Measurements from ENCODE around the gene WDR86.

The WDR86 gene

DNA sequence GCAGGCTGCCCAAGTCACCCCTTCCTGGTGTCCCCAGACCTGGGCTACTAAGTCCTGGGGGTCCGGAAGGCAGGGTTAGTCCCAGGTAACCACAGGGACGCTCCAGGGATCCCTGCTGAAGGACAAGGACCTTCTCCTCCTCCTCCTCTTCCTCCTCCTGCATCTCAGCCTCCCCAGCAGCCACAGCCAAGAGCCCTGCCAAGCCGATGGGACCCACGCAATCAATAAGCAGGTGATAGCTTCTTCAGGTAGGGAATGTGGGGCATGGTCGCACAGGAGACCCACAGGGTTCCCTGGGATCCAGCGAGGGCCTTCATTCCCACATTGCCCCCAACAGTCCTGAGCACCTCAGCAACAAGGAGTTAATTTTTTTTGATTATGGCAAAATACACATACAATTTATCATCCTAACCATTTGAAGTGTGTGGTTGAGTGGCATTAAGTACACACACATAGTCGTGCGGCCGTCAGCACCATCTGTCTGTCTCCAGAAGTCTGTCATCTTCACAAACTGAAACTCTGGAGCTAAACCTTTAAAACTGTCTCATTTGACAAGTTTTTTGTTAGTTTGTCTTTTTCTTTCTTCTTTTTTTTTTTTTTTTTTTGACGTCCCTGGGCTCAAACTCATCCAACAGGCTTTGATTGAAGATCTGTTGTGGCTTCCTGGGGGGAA, 18.0 kb upstream of the WDR86 start:
- DNase-seq: no peak

DNA sequence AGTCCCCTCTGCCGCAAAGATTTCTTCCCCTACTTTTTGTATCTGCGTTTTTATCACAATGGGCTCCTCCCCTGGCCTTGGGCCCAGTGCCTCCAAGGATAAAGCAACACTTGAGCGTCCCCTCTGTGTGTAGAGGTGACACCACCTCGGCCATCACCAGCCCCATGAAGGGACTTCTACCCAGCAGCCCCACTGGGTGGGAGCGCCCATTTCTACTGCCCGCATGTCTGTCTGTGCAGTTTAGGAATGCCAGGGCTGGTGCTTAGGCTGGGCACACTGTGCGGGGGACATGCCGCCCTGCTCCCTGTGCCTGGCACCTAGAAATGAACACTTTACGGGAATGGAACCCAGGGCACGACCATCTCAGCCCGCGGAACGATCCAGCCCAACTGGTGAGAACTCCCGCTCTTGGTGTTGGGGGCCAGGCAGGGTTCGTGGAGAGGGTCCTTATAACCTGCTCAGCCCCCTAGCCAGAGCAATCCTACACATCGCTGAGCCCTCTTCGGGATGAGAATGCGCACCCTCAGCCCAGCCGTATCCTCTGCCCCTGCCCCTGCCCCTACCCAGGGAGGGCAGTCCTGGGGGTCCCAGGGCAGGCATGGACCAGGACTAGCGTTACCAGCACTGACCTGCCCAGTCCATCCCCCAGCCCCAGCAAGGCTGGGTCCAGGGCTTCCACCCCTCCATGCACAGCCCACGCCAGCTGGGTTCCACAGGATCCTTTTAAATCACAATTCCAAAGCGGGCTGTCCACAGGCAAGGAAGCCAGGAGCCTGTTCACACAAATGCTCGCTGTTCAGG, 17.3 kb upstream of the WDR86 start:
- DNase-seq: no peak

DNA sequence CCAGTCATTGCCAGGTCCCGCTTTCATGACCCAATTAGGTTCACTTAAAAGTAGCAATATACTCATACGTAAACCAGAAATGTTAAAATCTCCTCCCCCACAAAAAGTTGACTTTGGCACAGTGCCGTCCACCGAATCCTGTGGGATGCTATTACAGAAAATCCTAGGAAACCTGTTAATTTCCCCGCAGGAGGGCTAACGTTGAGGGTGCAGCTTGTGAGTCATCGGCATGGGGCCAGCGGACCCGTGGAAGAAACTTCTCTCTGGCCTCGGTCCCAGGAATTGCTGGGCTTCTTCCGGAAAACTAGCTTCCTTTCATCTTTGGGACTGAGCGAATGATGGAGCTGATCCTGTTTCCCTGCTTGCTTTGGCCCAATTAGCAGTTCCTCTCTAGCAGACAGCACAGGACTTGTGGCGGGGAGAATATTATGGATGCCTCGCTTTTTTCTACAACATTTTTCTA, 16.6 kb upstream of the WDR86 start:
- no peak for DNase-seq

DNA sequence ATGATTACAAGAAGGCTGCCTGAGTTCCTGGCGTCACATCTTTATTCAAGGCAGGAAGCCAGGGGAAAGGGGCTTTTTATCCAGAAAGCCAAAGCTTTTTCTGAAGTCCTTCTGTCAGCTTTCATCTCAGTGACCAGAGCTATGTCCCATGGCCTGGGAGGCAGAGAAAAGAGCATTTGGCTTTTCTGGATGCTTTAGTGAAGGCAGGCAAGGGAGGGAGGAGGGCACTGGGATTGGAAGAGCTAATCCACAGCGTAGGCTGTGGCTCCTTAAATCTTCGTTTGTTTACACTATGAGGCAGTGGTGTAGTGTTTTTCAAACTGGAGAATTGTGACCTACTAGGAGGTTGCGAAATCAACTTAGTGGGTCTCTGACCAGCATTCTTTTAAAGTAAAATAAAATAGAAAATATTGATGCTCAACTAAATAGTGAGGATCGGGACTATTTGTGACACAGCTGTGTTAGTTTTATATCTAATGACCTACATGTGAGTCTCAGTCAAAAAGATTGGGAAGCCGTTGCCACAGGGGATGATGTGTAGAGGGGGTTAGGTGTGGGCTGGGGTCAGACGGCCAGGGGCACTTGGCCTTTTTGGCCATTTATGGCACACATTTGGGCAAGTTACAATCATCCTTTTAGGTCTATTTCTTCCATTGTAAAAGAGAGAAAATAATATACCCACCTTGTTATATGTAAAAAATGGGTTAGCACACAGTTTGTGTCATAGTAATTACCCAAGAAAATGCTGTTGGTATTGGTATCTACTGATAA, 16.0 kb upstream of the WDR86 start:
- DNase-seq: no peak

DNA sequence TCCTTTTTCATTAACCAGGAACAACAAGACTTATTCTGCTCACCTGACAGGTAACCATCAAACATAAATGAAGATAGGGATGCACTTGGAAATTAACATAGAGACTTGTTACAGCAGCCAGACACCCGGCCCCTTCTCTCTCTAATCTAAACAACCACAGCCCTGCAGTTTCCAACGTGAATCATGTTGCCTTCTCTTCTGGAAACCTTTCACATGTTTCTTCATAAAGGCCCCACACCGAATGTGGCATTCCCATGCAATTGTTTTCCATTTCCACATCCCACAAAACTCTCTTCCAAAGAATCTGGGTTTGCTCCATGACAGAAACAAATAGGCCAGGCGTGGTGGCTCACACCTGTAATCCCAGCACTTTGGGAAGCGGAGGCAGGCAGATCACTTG, 15.0 kb upstream of the WDR86 start:
- no peak for DNase-seq

DNA sequence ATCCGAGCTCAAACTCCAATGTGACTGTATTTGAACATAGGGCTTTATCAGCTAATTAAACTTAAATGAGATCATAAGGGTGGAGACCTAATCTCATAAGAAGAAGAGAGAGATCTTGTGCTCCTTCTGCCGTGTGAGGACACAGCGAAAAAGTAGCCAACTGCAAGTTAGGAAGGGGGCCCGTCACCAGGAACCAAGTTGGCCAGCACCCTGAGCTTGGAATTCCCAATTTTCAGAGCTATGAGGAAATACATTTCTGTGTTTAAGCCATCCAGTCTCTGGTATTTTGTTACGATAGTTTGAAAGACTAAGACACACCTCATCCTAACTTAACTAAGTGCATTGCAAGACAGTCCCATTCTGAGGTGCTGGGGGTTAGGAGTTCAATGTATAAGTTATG, 14.1 kb upstream of the WDR86 start:
- DNase-seq: no peak

DNA sequence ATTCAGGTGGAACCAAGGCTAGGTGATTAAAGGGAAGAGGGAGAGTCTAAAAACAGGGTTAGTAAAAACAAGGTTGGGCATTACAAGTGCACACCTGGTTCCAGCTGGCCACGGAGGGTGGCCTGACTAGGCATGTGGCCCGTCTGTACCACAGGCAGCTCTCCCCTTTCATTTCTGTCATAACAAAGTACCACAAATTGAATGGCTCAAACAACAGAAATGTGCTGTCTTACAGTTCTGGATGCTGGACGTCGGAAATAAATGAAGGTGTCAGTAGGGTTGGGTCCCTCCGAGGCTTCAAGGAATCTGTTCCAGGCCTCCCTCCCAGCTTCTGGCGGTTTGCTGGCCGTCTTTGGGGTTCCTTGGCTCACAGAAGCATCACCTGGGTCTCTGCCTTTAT, 13.4 kb upstream of the WDR86 start:
- no peak for DNase-seq

DNA sequence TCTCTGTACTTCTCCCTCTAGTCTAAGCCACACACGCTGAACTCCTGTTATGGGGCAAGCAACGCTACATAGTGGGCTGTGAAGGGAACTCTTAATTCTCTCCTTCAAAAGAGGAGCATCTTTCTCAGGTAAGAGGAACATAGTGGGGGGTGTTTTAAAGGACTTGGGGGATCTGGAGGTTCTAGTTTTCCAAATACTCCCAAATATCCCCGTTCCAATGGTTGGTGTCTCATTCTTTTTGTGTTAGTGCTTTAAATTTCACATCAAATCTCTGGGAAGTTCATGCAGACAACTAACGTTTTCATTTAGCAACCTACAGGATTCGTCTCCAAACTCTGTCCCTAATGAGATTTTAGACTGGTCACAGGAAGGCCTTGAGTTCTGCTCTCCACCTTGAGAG, 12.4 kb upstream of the WDR86 start:
- DNase-seq: no peak

DNA sequence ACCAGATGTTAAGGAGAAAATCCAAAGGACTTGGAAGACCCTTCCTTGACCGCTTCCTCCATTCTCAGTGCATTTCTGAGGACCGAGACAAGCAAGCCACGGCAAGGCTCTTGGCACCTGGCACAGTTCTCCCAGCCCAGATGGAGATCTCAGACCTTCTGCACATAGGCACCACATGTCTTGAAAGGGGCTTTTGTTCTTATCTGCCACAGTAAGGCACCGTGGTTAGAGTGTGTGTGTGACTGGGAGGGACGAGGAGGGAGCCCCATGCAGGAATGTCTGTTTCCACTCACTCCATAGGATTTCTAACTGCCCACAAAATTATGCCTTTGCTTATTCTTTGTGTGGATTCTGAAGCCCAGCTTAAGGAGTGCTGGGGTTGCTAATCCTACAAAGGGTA, 10.3 kb upstream of the WDR86 start:
- no peak for DNase-seq

DNA sequence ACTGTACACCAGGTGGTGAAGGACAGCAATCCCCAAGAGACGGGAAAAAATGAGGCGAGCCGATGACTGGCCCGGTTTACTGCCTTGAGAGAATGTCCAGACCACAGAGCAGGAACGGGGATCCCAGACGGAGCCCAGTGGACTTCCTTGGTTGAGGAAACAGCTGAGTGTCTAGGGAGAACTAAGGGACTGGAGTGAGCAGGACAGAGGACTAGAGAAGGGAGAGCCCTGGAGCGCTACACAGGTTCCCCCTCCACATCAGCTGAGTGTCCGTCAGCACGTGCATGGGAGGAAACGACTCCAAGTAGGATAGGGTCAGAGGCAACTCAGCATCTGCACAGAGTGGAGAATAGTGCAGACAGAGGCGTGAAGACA, 7.1 kb upstream of the WDR86 start:
- no peak for DNase-seq

DNA sequence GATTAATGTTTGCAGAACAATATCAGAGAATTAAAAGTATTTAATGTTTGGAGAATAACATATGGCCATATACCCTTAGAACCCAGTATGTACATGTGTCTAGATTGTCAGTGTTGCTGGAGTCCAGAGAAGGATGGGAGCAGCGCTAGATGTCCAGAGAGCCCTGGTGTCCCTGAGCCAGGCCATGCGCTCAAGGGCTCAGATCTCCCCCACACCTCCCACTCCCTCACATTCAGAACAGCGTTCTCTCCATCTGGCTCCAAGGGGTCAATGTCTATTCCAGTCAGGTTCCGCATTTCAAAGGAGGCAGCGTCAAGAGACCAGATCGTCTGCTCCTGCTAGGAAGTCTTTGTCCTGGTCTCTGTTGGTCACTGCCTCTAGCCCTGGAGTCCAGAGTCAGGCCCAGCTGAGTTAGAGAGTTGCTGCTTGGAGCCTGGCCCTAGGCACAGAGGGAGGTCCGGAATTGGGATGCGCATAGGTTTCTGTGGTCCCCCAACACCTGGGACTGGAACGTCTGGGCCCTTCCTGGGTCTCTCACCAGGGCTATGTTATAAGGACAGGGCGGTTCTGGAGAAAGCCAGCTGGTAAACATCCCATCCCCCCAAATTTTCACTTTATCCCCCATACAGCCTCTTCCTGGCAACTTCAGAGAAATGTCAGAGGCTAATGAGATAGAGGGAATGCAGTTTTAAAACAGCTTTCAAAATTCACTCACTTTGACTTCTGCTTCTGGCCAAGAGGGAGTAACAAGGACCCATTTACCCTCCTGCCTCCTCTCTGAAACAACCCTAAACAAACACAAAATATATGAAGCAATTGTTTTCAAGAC, 6.5 kb upstream of the WDR86 start:
- DNase-seq: no peak

DNA sequence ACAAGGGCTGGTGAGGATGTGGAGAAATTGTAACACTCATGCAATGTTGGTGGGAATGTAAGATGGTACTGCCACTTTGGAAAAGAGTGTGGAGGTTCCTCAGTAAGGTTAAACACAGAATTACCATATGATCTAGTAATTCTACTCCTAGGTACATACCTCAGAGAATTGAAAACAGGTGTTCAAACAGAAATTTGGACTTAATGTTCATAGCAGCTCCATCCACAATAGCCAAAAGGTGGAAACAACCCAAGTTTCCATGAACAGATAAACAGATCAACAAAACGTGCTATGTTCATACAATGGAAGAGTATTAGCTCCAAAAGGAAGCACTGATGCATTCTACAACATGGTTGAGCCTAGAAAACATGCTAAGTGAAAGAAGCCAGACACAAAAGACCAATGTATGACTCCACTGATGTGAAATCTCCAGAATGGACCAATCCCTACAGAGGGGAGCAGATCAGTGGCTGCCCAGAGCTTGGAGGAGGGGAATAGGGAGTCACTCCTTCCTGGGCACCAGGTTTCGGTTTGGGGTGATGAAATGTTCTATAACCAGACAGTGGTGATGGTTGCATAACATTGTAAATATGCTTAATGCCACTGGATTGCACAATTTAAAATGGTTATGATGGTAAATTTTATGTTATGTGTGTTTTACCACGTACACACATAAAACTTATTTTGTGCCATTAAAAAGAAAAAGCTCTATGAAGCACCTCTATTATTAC, 5.7 kb upstream of the WDR86 start:
- DNase-seq: no peak

DNA sequence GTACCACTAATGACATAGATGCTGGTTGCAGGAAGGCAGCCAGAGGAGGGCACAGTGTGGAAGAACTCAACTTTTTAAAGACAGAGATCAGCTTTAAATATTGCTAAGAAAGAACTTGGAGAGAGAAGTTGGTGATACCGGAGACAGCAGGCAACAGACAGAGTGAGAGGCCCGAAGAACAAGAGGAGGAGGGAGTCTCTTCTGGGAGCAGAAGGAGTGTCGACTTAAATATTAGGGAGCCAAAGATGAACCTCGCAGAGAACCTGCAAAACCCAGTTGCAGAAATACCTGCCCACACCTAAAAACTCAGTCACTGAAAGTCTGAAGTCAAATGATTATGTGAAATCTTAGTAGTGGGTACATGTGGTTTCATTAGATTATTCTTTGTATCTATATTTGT, 3.4 kb upstream of the WDR86 start:
- DNase-seq: no peak

DNA sequence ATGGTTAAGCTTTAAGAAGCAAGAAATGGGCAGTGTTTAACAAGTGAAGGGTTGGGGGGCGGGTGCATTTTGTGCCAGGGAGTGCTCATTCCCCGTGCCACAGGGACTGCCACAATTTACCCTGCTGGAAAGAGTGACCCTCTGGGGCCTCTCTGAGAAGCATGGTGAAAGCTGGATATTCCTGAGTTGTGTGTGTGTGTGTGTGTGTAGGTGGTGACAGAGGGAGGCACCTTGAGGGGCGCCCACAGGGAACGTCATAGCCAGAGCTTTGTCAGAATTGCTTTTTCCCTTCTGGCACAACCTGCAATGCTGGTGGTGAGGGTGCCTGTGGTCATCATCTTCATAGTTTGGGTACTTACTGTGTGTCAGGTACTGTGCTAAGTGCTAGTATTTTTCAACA, 2.5 kb upstream of the WDR86 start:
- DNase-seq: no peak

DNA sequence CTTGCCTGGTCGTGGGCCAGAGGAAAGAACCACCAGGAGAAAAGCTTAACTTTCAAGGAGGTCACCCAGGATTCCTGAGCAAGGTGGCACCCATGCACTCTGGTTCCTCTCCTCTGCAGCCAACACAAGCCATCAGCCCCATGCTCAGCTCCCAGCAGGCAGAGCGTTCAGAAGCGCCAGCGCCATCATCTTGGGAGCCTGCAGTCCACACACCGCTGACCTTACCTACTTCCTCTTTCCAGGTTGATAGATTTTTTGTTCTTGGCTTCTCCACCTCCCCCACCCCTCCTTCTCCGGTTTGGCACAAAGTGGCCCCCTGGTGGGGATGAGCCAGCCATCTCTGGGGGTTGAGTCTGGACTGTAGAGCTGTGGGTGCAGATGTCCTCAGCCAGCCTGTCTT, 1.7 kb upstream of the WDR86 start:
- no peak for DNase-seq

DNA sequence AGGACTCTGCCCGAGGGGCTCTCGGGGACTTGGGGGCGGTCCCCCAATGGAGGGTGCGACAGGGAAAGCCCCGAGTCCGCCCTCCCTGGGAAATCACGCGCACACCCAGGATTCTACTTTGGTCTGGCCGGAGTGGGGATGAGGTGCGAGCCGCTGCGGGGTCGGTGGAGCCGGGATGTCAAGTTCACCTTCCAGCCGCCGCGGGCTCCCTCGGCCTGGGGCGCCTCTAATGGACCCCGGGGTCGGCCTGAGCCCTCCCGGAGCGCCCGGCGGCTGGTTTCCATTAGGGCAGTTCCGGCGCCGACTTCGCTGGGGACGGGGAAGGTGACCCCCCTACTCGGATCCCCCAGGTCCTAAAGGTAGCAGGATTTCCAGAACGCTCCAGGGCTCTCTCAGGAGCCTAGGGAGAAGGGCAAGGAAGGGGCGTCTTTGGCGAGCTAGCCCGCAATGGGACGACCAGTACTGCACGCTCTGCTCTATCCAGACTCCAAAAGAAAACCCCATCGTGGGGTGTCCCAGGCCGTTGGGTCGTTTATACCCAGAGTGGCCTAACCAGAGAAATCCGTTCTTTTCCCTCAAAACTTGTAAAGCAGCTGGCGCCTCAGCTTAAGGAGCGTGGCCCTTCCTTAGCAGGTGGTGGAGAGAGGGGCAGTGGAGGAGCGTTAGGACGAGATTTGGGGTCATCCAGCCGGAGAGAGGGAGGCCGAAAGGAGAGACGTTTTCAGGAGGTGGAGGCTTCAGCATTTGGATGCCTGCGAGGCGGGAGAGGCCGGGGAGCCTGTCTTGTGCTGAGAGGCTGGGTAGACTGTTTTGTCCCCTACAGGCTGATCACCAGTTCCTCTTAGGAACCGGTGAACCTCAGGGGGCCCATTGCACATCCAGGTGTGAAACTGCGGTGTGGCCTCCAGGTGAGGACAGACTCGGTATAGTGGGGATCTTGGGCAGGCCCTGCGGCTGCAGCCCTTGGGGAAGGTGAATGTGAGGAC, 860 bp upstream of the WDR86 start:
- DNase-seq: no peak

DNA sequence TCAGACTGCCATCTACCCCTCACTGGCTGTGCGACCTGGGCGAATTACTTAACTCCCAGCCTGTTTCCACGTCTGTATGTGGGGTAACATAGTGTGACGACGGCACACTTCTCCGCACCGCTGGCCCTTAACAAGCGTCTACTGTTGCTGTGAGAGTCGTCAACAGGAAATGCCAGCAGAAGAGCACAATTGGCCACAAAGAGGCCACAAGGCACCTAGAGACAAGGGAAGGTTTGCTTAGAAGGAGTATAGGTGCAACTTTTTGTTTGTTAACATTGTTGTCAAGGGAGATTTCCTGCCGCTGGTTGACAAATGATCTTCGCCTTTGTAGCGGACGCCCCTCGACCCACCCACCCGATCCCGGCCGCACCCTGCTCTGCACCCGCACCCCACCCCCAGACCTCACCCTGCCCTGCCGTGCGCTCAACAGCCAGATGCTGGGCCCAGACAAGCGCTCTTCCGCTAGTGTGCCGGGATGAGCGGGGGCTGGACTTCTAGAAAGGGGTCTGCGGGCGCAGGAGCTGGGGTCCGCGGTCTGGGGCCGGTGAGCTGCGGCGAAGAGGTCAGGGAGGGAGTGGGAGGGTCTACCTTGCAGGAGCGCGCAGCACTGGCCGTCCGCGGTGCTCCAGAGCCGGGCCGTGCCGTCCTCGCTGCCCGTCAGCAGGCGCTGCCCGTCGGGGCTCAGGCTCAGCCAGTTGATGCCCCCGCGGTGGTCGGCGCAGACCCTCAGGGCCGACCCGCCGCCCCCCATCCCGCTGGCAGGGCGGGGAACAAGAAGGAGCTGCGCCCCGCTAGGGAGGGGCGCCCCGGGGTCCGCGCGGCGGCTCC, 785 bp downstream of the WDR86 start:
- no peak for DNase-seq

DNA sequence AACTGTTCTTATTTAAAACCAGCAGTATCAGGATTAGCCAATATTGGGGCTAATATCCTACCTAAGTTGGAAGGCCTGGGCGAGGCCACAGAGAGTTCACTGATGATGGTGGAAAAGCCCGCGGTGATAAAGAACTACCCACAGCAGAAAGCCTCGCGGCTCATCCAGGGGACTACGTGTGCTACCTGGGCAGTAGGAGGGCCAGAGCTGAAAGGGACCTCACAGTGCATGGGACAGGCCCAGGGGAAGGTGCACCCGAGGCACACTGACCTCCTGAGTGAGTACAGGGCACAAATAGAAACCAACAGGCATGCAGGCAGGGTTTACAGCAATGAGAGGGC, 1.4 kb downstream of the WDR86 start:
- no peak for DNase-seq

DNA sequence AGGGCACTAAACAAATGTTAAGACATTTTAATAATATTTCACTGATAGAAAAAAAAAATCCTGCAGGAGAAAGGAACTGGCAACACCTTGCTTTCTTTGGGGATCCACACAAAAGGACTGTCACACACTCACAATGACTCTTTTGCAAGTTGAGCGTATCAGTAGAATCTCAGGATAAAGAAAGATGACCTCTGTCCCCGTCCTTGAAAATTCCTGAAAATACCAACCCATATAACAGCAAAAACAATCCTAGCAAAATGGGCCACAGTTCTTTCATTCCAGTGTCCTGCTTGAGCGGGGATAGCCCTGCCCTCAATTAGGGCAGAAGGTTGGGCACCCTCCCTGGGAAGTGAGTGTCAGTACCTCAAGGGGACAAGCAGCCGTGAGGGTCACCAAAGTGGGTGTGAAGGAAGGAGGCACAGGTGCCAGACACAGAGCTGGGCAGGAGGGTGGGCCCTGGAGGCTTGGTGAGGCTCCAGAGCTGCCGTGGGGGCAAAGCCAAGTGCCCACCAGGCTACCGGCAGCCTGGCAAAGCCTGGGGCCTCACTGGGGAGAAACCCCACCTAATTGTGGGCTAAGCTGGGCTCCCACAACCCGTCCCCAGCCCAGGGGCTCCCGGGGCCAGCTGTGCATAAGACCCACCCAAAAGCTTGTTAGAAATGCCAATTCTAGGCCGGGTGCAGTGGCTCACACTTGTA, 2.8 kb downstream of the WDR86 start:
- no peak for DNase-seq

Measured in hippocampal formation (tissue), 2 donors.